Hepatocyte (in vitro differentiated cells): ENCODE results near the gene ABCC10. TPM values are rescaled to one million over a fixed set of nuclear protein-coding genes. Genes with fewer than 3 reads are reported as not detected.
"Not testable (repeated sequence)": the region's sequence is repeated elsewhere in the genome, so short reads cannot be mapped to it uniquely, and the experiment has no call there.

Experiments used
- DNase-seq: peaks from one replicate; pipeline ENCODE4 v3.0.0-alpha.2; 2016; ENCODE audit warnings: low spot score
- H2AFZ ChIP-seq: fragments of 200-600 bp; sonication (generic); 2 replicates; pipeline ENCODE4 v1.6.0; 2016; ENCODE audit warnings: antibody characterized with exemption, mild to moderate bottlenecking
- H3K27ac ChIP-seq: fragments of 200-600 bp; sonication (generic); 2 replicates; pipeline ENCODE4 v1.5.1; 2016; ENCODE audit warnings: mild to moderate bottlenecking
- H3K27me3 ChIP-seq: fragments of 200-600 bp; sonication (generic); 2 replicates; pipeline ENCODE4 v1.6.1; 2016
- H3K36me3 ChIP-seq: fragments of 200-600 bp; sonication (generic); replicated peaks from 2 replicates; pipeline ENCODE4 v1.5.1; 2016; ENCODE audit warnings: low read depth; ENCODE audit not compliant: insufficient read depth
- H3K4me1 ChIP-seq: fragments of 200-600 bp; sonication (generic); 2 replicates; pipeline ENCODE4 v1.5.1; 2016; ENCODE audit warnings: mild to moderate bottlenecking, moderate library complexity; ENCODE audit not compliant: insufficient read depth
- H3K4me2 ChIP-seq: fragments of 200-600 bp; sonication (generic); 2 replicates; pipeline ENCODE4 v1.6.0; 2016
- H3K4me3 ChIP-seq: fragments of 200-600 bp; sonication (generic); 2 replicates; pipeline ENCODE4 v1.5.1; 2016; ENCODE audit warnings: mild to moderate bottlenecking
- H3K79me2 ChIP-seq: fragments of 200-600 bp; sonication (generic); 2 replicates; pipeline ENCODE4 v1.6.0; 2017; ENCODE audit warnings: mild to moderate bottlenecking
- H3K9me2 ChIP-seq: fragments of 200-600 bp; sonication (generic); replicated peaks from 2 replicates; pipeline ENCODE4 v1.6.0; 2017; ENCODE audit warnings: mild to moderate bottlenecking; ENCODE audit not compliant: insufficient read depth
- H3K9me3 ChIP-seq: fragments of 200-600 bp; sonication (generic); 2 replicates; pipeline ENCODE4 v1.5.1; 2016; ENCODE audit warnings: low read depth, mild to moderate bottlenecking
- H4K20me1 ChIP-seq: fragments of 200-600 bp; sonication (generic); 2 replicates; pipeline ENCODE4 v1.6.0; 2016; ENCODE audit warnings: mild to moderate bottlenecking; ENCODE audit not compliant: insufficient read depth, poor library complexity, severe bottlenecking
- CTCF ChIP-seq: fragments of 200-600 bp; sonication (generic); IDR thresholded peaks from 2 replicates; pipeline ENCODE4 v1.5.1; 2016; ENCODE audit warnings: antibody characterized with exemption, mild to moderate bottlenecking; ENCODE audit not compliant: poor library complexity
- EZH2 ChIP-seq: fragments of 200-600 bp; sonication (generic); IDR thresholded peaks from 2 replicates; pipeline ENCODE4 v1.6.1; 2016; ENCODE audit warnings: antibody characterized with exemption, mild to moderate bottlenecking, borderline replicate concordance
- EZH2phosphoT487 ChIP-seq: fragments of 200-600 bp; sonication (generic); IDR thresholded peaks from one replicate; pipeline ENCODE4 v1.6.1; 2018; ENCODE audit warnings: antibody characterized with exemption, mild to moderate bottlenecking, low read depth, moderate library complexity; ENCODE audit not compliant: unreplicated experiment, severe bottlenecking
- WGBS: methylation state at CpG from one replicate; pipeline ENCODE4 v1.1.6; 2016; ENCODE audit warnings: low lambda C conversion rate; ENCODE audit errors: missing lambda C conversion rate; 5-methylcytosine and 5-hydroxymethylcytosine counted together
- polyA plus RNA-seq: library from polyadenylated mRNA; unstranded; fragments of >200 nt; fragmentation: Nextera tagmentation; extraction: Ambion mirVana; gene quantifications from 2 replicates; pipeline ENCODE4 v1.2.1, GENCODE V29; 2016
- total RNA-seq: library from RNA; depleted of rRNA; stranded (reverse); fragments of >200 nt; gene quantifications from 2 replicates; pipeline ENCODE4 v1.2.3, GENCODE V29; 2014

Gene ABCC10
- total and polyA plus RNA-seq, 2 experiments from 2014 or later, result 16.7 to 33.3 TPM

GRCh38 chr6:43407296-43407695, 20.0 kb upstream of the ABCC10 start:
- no peak overlapping the region for H3K27ac ChIP-seq
- H2AFZ ChIP-seq, result no peak overlapping the region
- no peak for TF ChIP-seq CTCF
- no peak for TF ChIP-seq EZH2phosphoT487
- TF ChIP-seq EZH2, result no peak
- no peak overlapping the region for H3K4me3 ChIP-seq
- no peaks in the 10 kb centered on the region for H3K4me1 ChIP-seq
- H3K27me3 ChIP-seq, result no peaks in the 10 kb centered on the region
- no peak for DNase-seq
- H3K36me3 ChIP-seq, result no peaks in the 10 kb centered on the region
- no peaks in the 10 kb centered on the region for H4K20me1 ChIP-seq
- 92% methylated on average over 1 of the region's 1 CpG for WGBS
- H3K4me2 ChIP-seq, result no peak overlapping the region
- H3K79me2 ChIP-seq, result no peaks in the 10 kb centered on the region
- H3K9me3 ChIP-seq, result no peaks in the 10 kb centered on the region
- H3K9me2 ChIP-seq, result no peaks in the 10 kb centered on the region

GRCh38 chr6:43408259-43408658, 19.1 kb upstream of the ABCC10 start:
- no peak overlapping the region for H3K4me2 ChIP-seq
- H3K79me2 ChIP-seq, result no peaks in the 10 kb centered on the region
- no peak overlapping the region for H2AFZ ChIP-seq
- H4K20me1 ChIP-seq, result no peaks in the 10 kb centered on the region
- H3K9me3 ChIP-seq, result no peaks in the 10 kb centered on the region
- no peaks in the 10 kb centered on the region for H3K9me2 ChIP-seq
- H3K27ac ChIP-seq, result no peak overlapping the region
- H3K27me3 ChIP-seq, result no peaks in the 10 kb centered on the region
- 90% methylated on average over 4 of the region's 4 CpGs for WGBS
- TF ChIP-seq EZH2phosphoT487 (no peak), EZH2 (no peak), CTCF (no peak)
- no peak overlapping the region for H3K4me3 ChIP-seq
- no peak for DNase-seq
- no peaks in the 10 kb centered on the region for H3K36me3 ChIP-seq
- H3K4me1 ChIP-seq, result no peaks in the 10 kb centered on the region

GRCh38 chr6:43410776-43411175, 16.6 kb upstream of the ABCC10 start:
- not testable (repeated sequence) for H3K4me1 ChIP-seq, H3K4me3 ChIP-seq, H3K36me3 ChIP-seq, H3K27me3 ChIP-seq, H3K27ac ChIP-seq, H3K4me2 ChIP-seq, H3K9me2 ChIP-seq, DNase-seq, H3K79me2 ChIP-seq, H3K9me3 ChIP-seq, H4K20me1 ChIP-seq, H2AFZ ChIP-seq
- 100% methylated on average over 1 of the region's 1 CpG for WGBS

GRCh38 chr6:43412541-43412940, 14.8 kb upstream of the ABCC10 start:
- no peak overlapping the region for H3K4me2 ChIP-seq

More at GRCh38 chr6:43412541-43412940, 14.8 kb upstream of the ABCC10 start:
- H3K27ac ChIP-seq, result no peak overlapping the region
- no peaks in the 10 kb centered on the region for H3K9me2 ChIP-seq
- whole genome bisulfite sequencing, result 84% methylated on average over 5 of the region's 5 CpGs
- TF ChIP-seq EZH2phosphoT487, result no peak
- TF ChIP-seq CTCF, result no peak
- TF ChIP-seq EZH2, result no peak
- no peak for DNase-seq
- H2AFZ ChIP-seq, result no peak overlapping the region
- H3K4me3 ChIP-seq, result no peak overlapping the region
- no peaks in the 10 kb centered on the region for H4K20me1 ChIP-seq
- H3K36me3 ChIP-seq, result no peaks in the 10 kb centered on the region
- no peaks in the 10 kb centered on the region for H3K9me3 ChIP-seq
- H3K4me1 ChIP-seq, result no peaks in the 10 kb centered on the region
- no peaks in the 10 kb centered on the region for H3K79me2 ChIP-seq
- no peaks in the 10 kb centered on the region for H3K27me3 ChIP-seq
